Kidney tubule cell (primary cell): ENCODE measurements around the gene TTLL5.

ENCODE experiments used
- DNase-seq: peaks from one replicate; pipeline ENCODE4 v3.0.0-alpha.2; 2018; ENCODE audit warnings: low spot score

TTLL5 gene

GRCh38 chr14:75702616-75703261 lies 41.7 kb downstream of the TTLL5 start:
- DNase-seq: no peak

GRCh38 chr14:75703467-75703866 lies 42.4 kb downstream of the TTLL5 start:
- no peak for DNase-seq

- DNase-seq: no peak
Observed at GRCh38 chr14:75705014-75705413, 44.0 kb downstream of the TTLL5 start.

GRCh38 chr14:75709207-75709812 lies 48.3 kb downstream of the TTLL5 start:
- DNase-seq: peak; percentile 78

GRCh38 chr14:75711105-75711795 lies 50.2 kb downstream of the TTLL5 start:
- peak; percentile 63 for DNase-seq

GRCh38 chr14:75711796-75712211 lies 50.8 kb downstream of the TTLL5 start:
- peak; percentile 99 for DNase-seq

GRCh38 chr14:75714991-75715390 lies 53.9 kb downstream of the TTLL5 start:
- DNase-seq: no peak

GRCh38 chr14:75715926-75716780 lies 55.1 kb downstream of the TTLL5 start:
- DNase-seq: peak; percentile 85

GRCh38 chr14:75717729-75718128 lies 56.7 kb downstream of the TTLL5 start:
- DNase-seq: no peak

GRCh38 chr14:75718199-75718598 lies 57.2 kb downstream of the TTLL5 start:
- DNase-seq: no peak

- DNase-seq: no peak
Observed at GRCh38 chr14:75720116-75720515, 59.1 kb downstream of the TTLL5 start.

- DNase-seq: peak; percentile 38
Observed at GRCh38 chr14:75720842-75721498, 59.9 kb downstream of the TTLL5 start.

- DNase-seq: no peak
Observed at GRCh38 chr14:75723716-75724115, 62.7 kb downstream of the TTLL5 start.

- no peak for DNase-seq
Observed at GRCh38 chr14:75724414-75725204, 63.6 kb downstream of the TTLL5 start.

GRCh38 chr14:75725481-75725880 lies 64.4 kb downstream of the TTLL5 start:
- no peak for DNase-seq

- no peak for DNase-seq
Observed at GRCh38 chr14:75726321-75726720, 65.3 kb downstream of the TTLL5 start.

GRCh38 chr14:75727124-75727523 lies 66.1 kb downstream of the TTLL5 start:
- no peak for DNase-seq

- no peak for DNase-seq
Observed at GRCh38 chr14:75732888-75733287, 71.8 kb downstream of the TTLL5 start.

GRCh38 chr14:75734854-75735253 lies 73.8 kb downstream of the TTLL5 start:
- DNase-seq: no peak

- no peak for DNase-seq
Observed at GRCh38 chr14:75736845-75737485, 75.9 kb downstream of the TTLL5 start.

- DNase-seq: no peak
Observed at GRCh38 chr14:75738192-75738591, 77.1 kb downstream of the TTLL5 start.
